ENCODE results near the gene TRMU. TPM values are rescaled to one million over a fixed set of nuclear protein-coding genes. Genes with fewer than 3 reads are reported as not detected.

Gene TRMU
- total RNA-seq, 1 donor from 2014 or later: 70.6 TPM

DNA sequence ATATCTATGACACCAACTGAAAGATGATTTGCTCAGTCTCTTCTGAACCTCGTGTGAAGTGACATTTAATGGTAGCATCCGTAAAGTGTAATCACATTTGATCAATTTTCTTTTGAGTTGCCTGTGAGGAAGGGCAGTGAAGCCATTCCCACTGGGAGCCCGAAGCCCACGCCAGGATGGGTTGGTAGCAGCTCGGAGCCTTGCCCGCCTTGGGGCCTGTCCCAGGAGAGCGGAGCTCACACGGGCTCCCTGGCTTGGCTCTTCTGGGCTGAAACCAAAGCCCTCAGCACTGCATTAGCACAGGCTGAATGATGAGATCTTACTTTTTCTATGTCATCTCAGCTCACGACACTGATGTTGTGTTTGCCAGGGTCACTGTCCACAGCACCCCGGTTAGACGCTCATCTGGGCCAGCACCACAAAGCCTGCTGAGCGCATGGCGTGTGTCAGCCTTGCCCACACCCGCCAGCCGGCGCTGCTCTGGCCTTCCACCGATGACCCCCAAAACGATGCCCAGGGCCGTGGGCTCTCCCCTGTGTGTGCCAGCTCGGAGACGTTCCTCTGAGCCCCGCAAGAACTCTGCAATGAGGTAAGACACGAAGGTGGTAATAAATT, 9.3 kb upstream of the TRMU start:
- H3K4me1 Mint-ChIP-seq: no peaks in the 10 kb centered on the region
- TF ChIP-seq CTCF (IDR thresholded peaks at IDR 0.05; ENCODE audit: unreplicated experiment): no peak
- H3K27me3 Mint-ChIP-seq (ENCODE audit: low read depth): no peaks in the 10 kb centered on the region
- no peaks in the 10 kb centered on the region for H3K9me3 Mint-ChIP-seq
- H3K36me3 Mint-ChIP-seq: peaks cover 6% of the 10 kb centered on the region
- H3K27ac Mint-ChIP-seq: no peak overlapping the region
- no peak overlapping the region for H3K4me3 Mint-ChIP-seq
- DNase-seq (ENCODE audit: low spot score in 2 of 2, unreplicated experiment in 2 of 2): no peak

DNA sequence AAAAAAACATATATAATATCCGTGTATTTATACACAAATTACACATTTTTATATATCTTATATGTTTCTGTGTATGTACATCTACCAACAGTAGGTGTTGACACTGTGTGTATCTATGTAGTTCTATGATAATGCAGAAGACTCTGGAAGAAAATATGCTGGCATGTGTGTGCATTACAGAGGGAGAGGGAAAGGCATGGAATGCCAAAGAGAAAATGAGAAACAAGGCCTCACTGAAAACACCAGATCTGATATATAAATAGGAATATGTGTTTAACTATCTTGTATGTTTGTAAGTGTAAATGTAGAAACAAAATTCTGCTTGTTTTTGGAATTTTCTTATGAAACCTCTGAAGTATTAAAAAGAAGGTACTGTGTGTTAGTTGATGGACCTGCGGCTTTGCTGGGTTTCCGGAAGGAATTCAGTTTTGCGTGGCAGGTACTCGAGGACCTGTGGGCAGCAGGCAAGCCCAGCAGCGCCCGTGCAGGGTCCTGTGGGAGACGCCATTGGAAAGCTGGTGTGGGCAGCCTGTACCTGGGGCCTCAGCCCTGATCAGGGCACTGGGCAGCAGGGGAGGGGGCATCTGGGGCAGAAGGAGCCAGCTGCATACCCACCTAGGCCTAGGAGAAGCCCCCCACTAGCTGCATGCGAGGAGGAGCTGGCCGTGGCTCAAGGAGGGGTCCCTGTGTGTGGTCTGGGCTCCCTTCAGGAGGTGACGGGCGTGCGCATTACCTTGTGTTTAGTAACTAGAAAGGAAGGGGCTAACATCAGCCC, 7.6 kb upstream of the TRMU start:
- DNase-seq (ENCODE audit: low spot score in 2 of 2, unreplicated experiment in 2 of 2): no peak
- no peaks in the 10 kb centered on the region for H3K4me1 Mint-ChIP-seq
- H3K27me3 Mint-ChIP-seq (ENCODE audit: low read depth): no peaks in the 10 kb centered on the region
- peaks cover 4% of the 10 kb centered on the region for H3K36me3 Mint-ChIP-seq
- H3K9me3 Mint-ChIP-seq: no peaks in the 10 kb centered on the region
- TF ChIP-seq CTCF (IDR thresholded peaks at IDR 0.05; ENCODE audit: unreplicated experiment): no peak
- H3K27ac Mint-ChIP-seq: no peak overlapping the region
- no peak overlapping the region for H3K4me3 Mint-ChIP-seq

- H3K27ac Mint-ChIP-seq: no peak overlapping the region
- no peak for DNase-seq (ENCODE audit: low spot score in 2 of 2, unreplicated experiment in 2 of 2)
- H3K36me3 Mint-ChIP-seq: peaks cover 4% of the 10 kb centered on the region
- H3K9me3 Mint-ChIP-seq: no peaks in the 10 kb centered on the region
- no peaks in the 10 kb centered on the region for H3K27me3 Mint-ChIP-seq (ENCODE audit: low read depth)
- no peak for TF ChIP-seq CTCF (IDR thresholded peaks at IDR 0.05; ENCODE audit: unreplicated experiment)
- no peaks in the 10 kb centered on the region for H3K4me1 Mint-ChIP-seq
- H3K4me3 Mint-ChIP-seq: no peak overlapping the region
Measured at GRCh38 chr22:46328797-46329196, 6.7 kb upstream of the TRMU start.

DNA sequence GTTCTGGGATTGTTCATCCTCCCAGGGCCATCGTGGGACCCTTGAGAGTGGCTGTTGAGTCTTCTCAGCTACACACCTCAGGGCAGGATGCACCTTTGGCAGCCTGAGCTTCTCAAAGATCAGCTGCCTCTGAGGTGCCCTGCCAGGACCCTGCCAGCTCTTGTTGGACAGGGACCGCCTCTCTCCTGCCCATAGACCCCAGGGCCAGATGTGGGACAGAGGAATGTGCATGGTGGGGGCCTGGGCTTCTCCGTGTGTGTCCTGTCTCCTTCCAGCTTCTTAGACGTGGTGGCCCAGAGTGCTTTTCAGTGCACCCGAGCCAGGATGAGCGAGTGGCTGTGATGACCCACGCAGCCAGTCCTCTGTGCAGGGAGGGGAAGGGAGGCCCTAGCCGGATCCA, 5.9 kb upstream of the TRMU start:
- H3K36me3 Mint-ChIP-seq: peaks cover 4% of the 10 kb centered on the region
- no peak overlapping the region for H3K27ac Mint-ChIP-seq
- H3K4me3 Mint-ChIP-seq: no peak overlapping the region
- no peak for DNase-seq (ENCODE audit: low spot score in 2 of 2, unreplicated experiment in 2 of 2)
- no peaks in the 10 kb centered on the region for H3K9me3 Mint-ChIP-seq
- H3K27me3 Mint-ChIP-seq (ENCODE audit: low read depth): no peaks in the 10 kb centered on the region
- H3K4me1 Mint-ChIP-seq: peaks cover 3% of the 10 kb centered on the region
- TF ChIP-seq CTCF (IDR thresholded peaks at IDR 0.05; ENCODE audit: unreplicated experiment): no peak

DNA sequence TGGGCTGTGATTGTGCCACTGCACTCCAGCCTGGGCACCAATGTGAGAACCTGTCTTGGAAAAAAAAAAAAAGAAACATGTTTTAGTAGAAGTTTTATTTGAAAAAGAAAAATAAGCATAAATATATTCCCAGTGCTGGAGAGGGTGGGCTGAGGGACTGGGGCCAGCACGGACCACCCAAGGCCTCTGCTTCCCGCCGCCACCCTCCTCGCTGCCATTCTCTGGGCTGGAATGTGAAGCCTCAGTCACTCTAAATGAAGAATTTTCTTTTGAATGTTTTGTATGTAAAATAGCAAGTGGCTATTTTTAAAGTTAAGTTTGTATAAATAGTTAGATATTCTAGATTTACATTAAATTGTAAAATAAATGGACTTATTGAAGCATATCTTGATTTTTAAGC, 5.1 kb upstream of the TRMU start:
- no peak overlapping the region for H3K27ac Mint-ChIP-seq
- no peak overlapping the region for H3K4me3 Mint-ChIP-seq
- no peaks in the 10 kb centered on the region for H3K9me3 Mint-ChIP-seq
- no peaks in the 10 kb centered on the region for H3K27me3 Mint-ChIP-seq (ENCODE audit: low read depth)
- H3K4me1 Mint-ChIP-seq: peaks cover 6% of the 10 kb centered on the region
- peaks cover 4% of the 10 kb centered on the region for H3K36me3 Mint-ChIP-seq
- no peak for TF ChIP-seq CTCF (IDR thresholded peaks at IDR 0.05; ENCODE audit: unreplicated experiment)
- DNase-seq (ENCODE audit: low spot score in 2 of 2, unreplicated experiment in 2 of 2): no peak

All from mesothelial cell of epicardium (in vitro differentiated cells).